Spleen (tissue), 7 donors: Measurements from ENCODE around the gene ZNF320.

ENCODE experiments used
- CTCF ChIP-seq, 11 experiments: fragments of 200-600 bp in 7 of 11; fragments of 450-650 bp in 4 of 11; sonication (generic) in 4 of 11; IDR thresholded peaks in 8 of 11; conservative IDR thresholded peaks in 3 of 11; 1 replicate in 7 of 11; 2 replicates in 4 of 11; pipeline versions ENCODE4 v1.4.0 to v1.8.0; 2016 to 2021; ENCODE audit warnings: antibody characterized with exemption in 11 of 11, inconsistent platforms in 4 of 11, mild to moderate bottlenecking in 1 of 11
- POLR2A ChIP-seq, 3 donors: fragments of 450-650 bp; IDR thresholded peaks; one replicate each; pipeline ENCODE4 v1.5.1; 2017; ENCODE audit warnings: antibody characterized with exemption in 3 of 3, mild to moderate bottlenecking in 1 of 3
- POLR2AphosphoS5 ChIP-seq, 3 donors: sonication (generic); formaldehyde crosslinking; IDR thresholded peaks; one replicate each; pipeline ENCODE4 v1.5.1; 2017; ENCODE audit warnings: antibody characterized with exemption in 3 of 3
- donor health status: DM: no; HTN: no; CAD: no; lungs with moderate emphysema.
- donor health status: DM: no; HTN: no; CAD: no.
- donor health status: DM: no; HTN: no; CAD: no.

- TF ChIP-seq CTCF (IDR thresholded peaks at IDR 0.05 in 8 of 11, conservative IDR thresholded peaks at IDR 0.05 in 3 of 11): no peak
- no peak for TF ChIP-seq POLR2AphosphoS5 (IDR thresholded peaks at IDR 0.05)
- no peak for TF ChIP-seq POLR2A (IDR thresholded peaks at IDR 0.05)
These were observed 666 bp upstream of the ZNF320 start for GRCh38 chr19:52898101-52898500.
